ENCODE results near the gene BNIP5. TPM values are rescaled to one million over a fixed set of nuclear protein-coding genes. Genes with fewer than 3 reads are reported as not detected.

The BNIP5 gene
- total RNA-seq, 2 experiments from 2014 or later, result not detected

GRCh38 chr6:36330366-36330765 is 6.3 kb downstream of the BNIP5 start:
- Histone ChIP-seq H3K79me2 (ENCODE audit: insufficient read depth, low read depth, low read length) (no peaks in the 10 kb centered on the region), H3K4me3 (ENCODE audit: low read depth, low read length, poor library complexity, severe bottlenecking) (no peak overlapping the region), H3K4me1 (ENCODE audit: insufficient read depth, low read length, poor library complexity, severe bottlenecking) (no peaks in the 10 kb centered on the region), H2AFZ (ENCODE audit: low read length) (no peak overlapping the region), H3K9me3 (ENCODE audit: low read length) (no peaks in the 10 kb centered on the region), H3K27ac (ENCODE audit: low read depth, low read length, poor library complexity, severe bottlenecking) (no peak overlapping the region), H3K36me3 (ENCODE audit: insufficient read depth, low read length) (no peaks in the 10 kb centered on the region), H3K9me2 (ENCODE audit: insufficient read depth, low read length) (no peaks in the 10 kb centered on the region), H3K4me2 (ENCODE audit: low read length) (no peak overlapping the region), H4K20me1 (ENCODE audit: insufficient read depth, low read length) (no peaks in the 10 kb centered on the region)
- no peak for DNase-seq (ENCODE audit: low spot score)
- ChIA-PET POLR2A (no interaction called here), CTCF (ENCODE audit: unreplicated experiment) (no interaction called here)
- TF ChIP-seq EZH2phosphoT487 (IDR thresholded peaks at IDR 0.05; ENCODE audit: borderline replicate concordance, low read depth, low read length) (no peak), CTCF (conservative IDR thresholded peaks at IDR 0.05; ENCODE audit: low read length) (no peak)
- BruUV-seq (replicated peaks), result no TSS peak
- intact Hi-C loops (cut with micrococcal nuclease; ENCODE audit: unreplicated experiment), result no loop called here

GRCh38 chr6:36329798-36330291 is 6.8 kb downstream of the BNIP5 start:
- BruUV-seq (replicated peaks), result no TSS peak
- no peaks in the 10 kb centered on the region for H3K9me3 ChIP-seq (ENCODE audit: low read length)

More at GRCh38 chr6:36329798-36330291, 6.8 kb downstream of the BNIP5 start:
- TF ChIP-seq CTCF (conservative IDR thresholded peaks at IDR 0.05; ENCODE audit: low read length) (no peak), EZH2phosphoT487 (IDR thresholded peaks at IDR 0.05; ENCODE audit: borderline replicate concordance, low read depth, low read length) (no peak)
- ChIA-PET POLR2A (no interaction called here), CTCF (ENCODE audit: unreplicated experiment) (no interaction called here)
- intact Hi-C loops (cut with micrococcal nuclease; ENCODE audit: unreplicated experiment), result no loop called here
- Histone ChIP-seq H2AFZ (ENCODE audit: low read length) (no peak overlapping the region), H3K4me1 (ENCODE audit: insufficient read depth, low read length, poor library complexity, severe bottlenecking) (no peaks in the 10 kb centered on the region), H3K4me3 (ENCODE audit: low read depth, low read length, poor library complexity, severe bottlenecking) (no peak overlapping the region), H3K36me3 (ENCODE audit: insufficient read depth, low read length) (no peaks in the 10 kb centered on the region), H3K27ac (ENCODE audit: low read depth, low read length, poor library complexity, severe bottlenecking) (no peak overlapping the region), H3K4me2 (ENCODE audit: low read length) (no peak overlapping the region), H3K79me2 (ENCODE audit: insufficient read depth, low read depth, low read length) (no peaks in the 10 kb centered on the region), H4K20me1 (ENCODE audit: insufficient read depth, low read length) (no peaks in the 10 kb centered on the region), H3K9me2 (ENCODE audit: insufficient read depth, low read length) (no peaks in the 10 kb centered on the region)
- no peak for DNase-seq (ENCODE audit: low spot score)
